Central memory CD8-positive, alpha-beta T cell (primary cell): ENCODE data around the gene FLT1.

Experiments used
- ATAC-seq: fragments of 150-1000 bp; cut with Tn5 transposase; replicated peaks from 2 replicates; pipeline ENCODE4 v1.10.0; 2022; ENCODE audit warnings: mild to moderate bottlenecking, moderate FRiP score, moderate number of reproducible peaks; ENCODE audit not compliant: poor library complexity, severe bottlenecking; ENCODE audit errors: extremely low read depth
- DNase-seq, 2 donors: peaks; one replicate each; pipeline ENCODE4 v3.0.0; 2021; ENCODE audit warnings: low spot score in 2 of 2
- H3K27ac Mint-ChIP-seq: one replicate; pipeline ENCODE4 v1.8.0; 2022; ENCODE audit warnings: low read depth, mild to moderate bottlenecking, moderate library complexity, mixed read lengths
- H3K27me3 Mint-ChIP-seq: one replicate; pipeline ENCODE4 v1.8.0; 2022; ENCODE audit warnings: mixed read lengths
- H3K36me3 Mint-ChIP-seq: one replicate; pipeline ENCODE4 v1.8.0; 2022; ENCODE audit warnings: mild to moderate bottlenecking, moderate library complexity, mixed read lengths; ENCODE audit not compliant: insufficient read depth
- H3K4me1 Mint-ChIP-seq: one replicate; pipeline ENCODE4 v1.8.0; 2022; ENCODE audit warnings: mixed read lengths
- H3K4me3 Mint-ChIP-seq: one replicate; pipeline ENCODE4 v1.8.0; 2022; ENCODE audit warnings: mild to moderate bottlenecking, moderate library complexity, mixed read lengths
- H3K9me3 Mint-ChIP-seq: one replicate; pipeline ENCODE4 v1.8.0; 2022; ENCODE audit warnings: mixed read lengths

FLT1 gene

DNA sequence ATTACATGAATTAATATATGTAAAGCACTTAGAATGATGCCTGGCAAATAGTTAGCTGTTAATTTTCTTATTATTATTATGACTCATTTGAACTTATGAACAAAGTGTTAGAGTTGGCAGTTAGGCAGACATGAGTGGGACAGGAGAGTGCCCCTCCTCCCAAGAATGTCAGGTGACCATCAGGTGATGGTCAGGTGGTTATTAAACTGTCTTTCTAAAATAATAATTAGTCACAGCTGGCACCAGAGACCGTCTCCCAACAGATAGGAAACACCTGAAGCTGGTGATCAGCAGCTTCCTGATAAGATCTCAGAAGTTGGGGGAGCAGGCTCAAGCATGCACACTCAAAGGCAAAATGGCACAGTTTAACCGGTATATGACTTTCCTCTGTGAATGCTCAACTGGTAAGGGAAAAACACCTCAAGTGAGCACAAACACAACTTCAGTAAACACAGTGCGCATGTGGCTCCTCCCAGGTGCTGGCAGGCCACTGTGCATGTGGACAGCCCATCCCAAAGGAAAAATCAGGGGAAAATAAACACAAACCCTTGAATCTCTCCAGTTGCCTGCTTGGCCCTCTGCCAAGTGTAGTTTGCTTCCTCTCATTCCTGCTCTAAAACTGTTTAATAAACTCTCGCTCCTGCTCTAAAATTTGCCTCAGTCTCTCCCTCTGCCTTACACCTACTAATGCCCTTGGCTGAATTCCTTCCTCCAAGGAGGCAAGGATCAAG, 54.0 kb downstream of the FLT1 start:
- no peak for DNase-seq
- H3K9me3 Mint-ChIP-seq: peaks cover 5% of the 10 kb centered on the region
- no peak overlapping the region for H3K27ac Mint-ChIP-seq
- H3K36me3 Mint-ChIP-seq: no peaks in the 10 kb centered on the region
- H3K4me1 Mint-ChIP-seq: no peaks in the 10 kb centered on the region
- no peak for ATAC-seq
- peaks cover 71% of the 10 kb centered on the region for H3K27me3 Mint-ChIP-seq
- H3K4me3 Mint-ChIP-seq: no peak overlapping the region

- no peak for DNase-seq
- H3K9me3 Mint-ChIP-seq: peaks cover 5% of the 10 kb centered on the region
- peaks cover 67% of the 10 kb centered on the region for H3K27me3 Mint-ChIP-seq
- no peak for ATAC-seq
- H3K27ac Mint-ChIP-seq: no peak overlapping the region
- H3K36me3 Mint-ChIP-seq: no peaks in the 10 kb centered on the region
- no peaks in the 10 kb centered on the region for H3K4me1 Mint-ChIP-seq
- no peak overlapping the region for H3K4me3 Mint-ChIP-seq
Measured at GRCh38 chr13:28438598-28439334, 56.2 kb downstream of the FLT1 start.

- Mint-ChIP-seq H3K4me1 (no peaks in the 10 kb centered on the region), H3K27me3 (peaks cover 60% of the 10 kb centered on the region), H3K36me3 (no peaks in the 10 kb centered on the region), H3K27ac (no peak overlapping the region), H3K9me3 (peaks cover 5% of the 10 kb centered on the region), H3K4me3 (no peak overlapping the region)
- no peak for DNase-seq
- ATAC-seq: no peak
Measured at GRCh38 chr13:28438067-28438466, 56.9 kb downstream of the FLT1 start.

DNA sequence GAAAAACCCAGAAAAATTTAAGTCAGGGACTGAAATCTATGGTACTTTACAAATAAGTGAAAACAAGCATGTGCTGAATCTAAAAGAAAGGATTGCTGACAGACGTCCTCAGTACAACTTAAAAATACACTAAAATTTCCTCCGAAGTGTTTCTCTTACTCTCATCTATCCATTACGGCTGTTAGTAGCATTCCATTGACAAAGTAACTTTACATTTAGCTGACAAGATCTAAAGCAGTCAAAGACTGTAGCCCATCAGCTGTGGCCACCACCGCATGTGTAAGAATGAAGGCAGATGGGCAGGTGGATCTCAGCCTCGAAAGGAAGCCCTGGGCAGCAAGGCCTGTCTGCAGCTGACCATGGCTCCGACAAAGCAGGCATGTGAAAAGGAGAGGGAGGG, 59.0 kb downstream of the FLT1 start:
- no peak overlapping the region for H3K27ac Mint-ChIP-seq
- DNase-seq (no peak), ATAC-seq (no peak)
- H3K27me3 Mint-ChIP-seq: peaks cover 44% of the 10 kb centered on the region
- H3K4me3 Mint-ChIP-seq: no peak overlapping the region
- no peaks in the 10 kb centered on the region for H3K9me3 Mint-ChIP-seq
- H3K4me1 Mint-ChIP-seq: no peaks in the 10 kb centered on the region
- H3K36me3 Mint-ChIP-seq: no peaks in the 10 kb centered on the region

- ATAC-seq (no peak), DNase-seq (no peak)
- no peak overlapping the region for H3K4me3 Mint-ChIP-seq
- H3K9me3 Mint-ChIP-seq: no peaks in the 10 kb centered on the region
- H3K4me1 Mint-ChIP-seq: no peaks in the 10 kb centered on the region
- H3K27me3 Mint-ChIP-seq: peaks cover 34% of the 10 kb centered on the region
- H3K27ac Mint-ChIP-seq: no peak overlapping the region
- H3K36me3 Mint-ChIP-seq: no peaks in the 10 kb centered on the region
Measured at GRCh38 chr13:28434926-28435325, 60.0 kb downstream of the FLT1 start.

DNA sequence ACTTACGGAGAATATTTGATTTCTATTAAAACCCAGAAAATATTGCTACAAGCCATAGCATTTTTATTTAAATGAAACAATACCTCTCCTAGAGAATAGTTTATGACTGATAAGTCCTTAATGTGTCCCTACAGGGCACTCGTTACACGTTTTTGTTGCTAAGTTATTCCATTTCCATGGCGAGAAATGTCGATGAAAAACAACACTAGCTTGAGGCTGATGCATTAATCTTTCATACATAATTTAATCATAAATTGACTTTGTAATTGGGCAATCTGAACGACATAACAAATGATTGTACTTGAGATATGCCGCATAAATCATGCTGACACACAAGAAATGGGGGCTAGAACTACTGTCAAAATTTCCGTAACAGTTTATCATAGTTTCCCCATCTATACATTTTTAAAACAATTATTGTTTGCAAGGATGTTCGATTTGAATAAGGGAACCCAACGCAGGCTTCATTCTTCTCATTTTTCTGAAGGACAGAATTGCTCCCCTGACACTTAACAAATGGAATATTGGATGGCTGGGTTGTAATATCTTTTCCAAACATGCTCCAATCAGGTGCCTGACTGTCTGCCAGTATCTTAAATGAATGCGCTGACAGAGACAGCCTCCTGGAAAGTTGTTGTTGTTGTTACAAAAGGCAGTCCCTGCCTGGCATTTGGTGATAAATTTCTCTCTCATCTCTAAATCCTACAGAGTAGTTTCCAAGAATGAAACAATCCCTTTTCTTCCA, 61.9 kb downstream of the FLT1 start:
- no peak overlapping the region for H3K4me3 Mint-ChIP-seq
- DNase-seq (no peak), ATAC-seq (no peak)
- no peak overlapping the region for H3K27ac Mint-ChIP-seq
- no peaks in the 10 kb centered on the region for H3K4me1 Mint-ChIP-seq
- no peaks in the 10 kb centered on the region for H3K9me3 Mint-ChIP-seq
- peaks cover 25% of the 10 kb centered on the region for H3K27me3 Mint-ChIP-seq
- H3K36me3 Mint-ChIP-seq: no peaks in the 10 kb centered on the region

GRCh38 chr13:28429685-28430290, 65.1 kb downstream of the FLT1 start:
- DNase-seq: no peak
- H3K27me3 Mint-ChIP-seq: peaks cover 29% of the 10 kb centered on the region
- no peaks in the 10 kb centered on the region for H3K36me3 Mint-ChIP-seq
- no peaks in the 10 kb centered on the region for H3K4me1 Mint-ChIP-seq
- peaks cover 5% of the 10 kb centered on the region for H3K9me3 Mint-ChIP-seq
- H3K4me3 Mint-ChIP-seq: no peak overlapping the region
- no peak overlapping the region for H3K27ac Mint-ChIP-seq
- ATAC-seq: no peak

DNA sequence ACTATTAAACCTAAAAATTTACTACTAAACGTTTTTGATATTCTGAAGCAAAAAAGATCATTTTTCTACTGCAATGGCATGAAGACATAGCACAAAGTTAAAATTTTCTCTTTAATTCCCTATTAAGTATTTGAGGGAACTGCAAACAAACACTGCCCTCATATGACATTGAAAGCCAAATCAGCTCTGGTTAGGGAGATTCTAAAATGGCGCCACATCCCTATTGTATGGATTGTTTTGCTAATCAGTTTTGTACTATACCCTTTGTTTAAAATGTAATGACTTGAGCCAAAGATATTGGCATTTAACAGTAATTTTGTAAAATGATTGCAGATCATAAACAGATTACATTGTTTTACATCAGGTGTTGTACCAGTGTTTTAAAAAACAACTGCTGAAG, 65.8 kb downstream of the FLT1 start:
- Mint-ChIP-seq H3K36me3 (no peaks in the 10 kb centered on the region), H3K4me1 (no peaks in the 10 kb centered on the region), H3K27ac (no peak overlapping the region), H3K9me3 (peaks cover 5% of the 10 kb centered on the region), H3K27me3 (peaks cover 25% of the 10 kb centered on the region), H3K4me3 (no peak overlapping the region)
- DNase-seq (no peak), ATAC-seq (no peak)

- H3K36me3 Mint-ChIP-seq: no peaks in the 10 kb centered on the region
- ATAC-seq: no peak
- peaks cover 19% of the 10 kb centered on the region for H3K4me1 Mint-ChIP-seq
Measured at GRCh38 chr13:28426381-28426780, 68.5 kb downstream of the FLT1 start.

DNA sequence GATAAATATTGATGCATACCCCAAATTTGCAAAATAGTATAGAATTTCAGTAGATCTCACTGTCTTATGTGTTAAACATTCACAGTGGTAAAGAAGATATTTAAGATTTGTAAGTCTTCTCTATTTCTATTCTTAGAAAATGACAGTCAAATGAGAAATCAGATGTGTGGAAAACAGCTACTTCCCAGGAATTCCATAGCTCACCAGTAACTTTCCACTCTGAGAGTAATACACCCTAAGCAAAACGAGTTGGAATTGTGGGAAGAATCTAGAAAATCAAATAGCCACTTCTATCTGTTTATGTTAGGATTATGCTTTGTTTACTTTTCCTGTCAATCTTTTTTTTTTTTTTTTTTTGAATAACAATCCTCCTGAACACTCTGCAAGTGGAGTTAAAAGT, 69.1 kb downstream of the FLT1 start:
- Mint-ChIP-seq H3K9me3 (peaks cover 5% of the 10 kb centered on the region), H3K36me3 (no peaks in the 10 kb centered on the region), H3K4me3 (no peak overlapping the region), H3K27ac (no peak overlapping the region), H3K27me3 (peaks cover 25% of the 10 kb centered on the region), H3K4me1 (peaks cover 19% of the 10 kb centered on the region)
- DNase-seq: no peak
- ATAC-seq: no peak

More at GRCh38 chr13:28426381-28426780, 68.5 kb downstream of the FLT1 start:
- Mint-ChIP-seq H3K27me3 (peaks cover 25% of the 10 kb centered on the region), H3K4me3 (no peak overlapping the region), H3K9me3 (peaks cover 5% of the 10 kb centered on the region), H3K27ac (no peak overlapping the region)
- no peak for DNase-seq

DNA sequence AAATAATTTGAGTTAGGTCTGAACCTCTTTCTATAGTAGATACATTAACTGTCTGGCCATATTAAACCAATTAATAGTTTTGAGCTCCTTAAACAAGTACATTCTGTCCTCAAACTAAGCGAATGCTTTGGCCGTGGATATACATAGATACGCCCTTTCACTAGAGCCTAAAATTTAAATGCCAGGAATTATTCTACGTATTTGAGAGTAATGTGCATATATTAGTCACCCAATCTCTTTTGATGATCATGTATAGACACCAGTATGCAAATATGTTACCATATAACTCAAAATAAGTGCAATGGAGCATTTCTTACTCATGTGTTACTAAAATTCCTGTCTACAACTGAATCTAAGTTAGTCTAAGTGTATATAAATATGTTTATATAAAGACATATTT, 70.4 kb downstream of the FLT1 start:
- H3K27me3 Mint-ChIP-seq: peaks cover 25% of the 10 kb centered on the region
- H3K4me1 Mint-ChIP-seq: peaks cover 19% of the 10 kb centered on the region
- ATAC-seq: no peak
- H3K27ac Mint-ChIP-seq: no peak overlapping the region
- peaks cover 5% of the 10 kb centered on the region for H3K9me3 Mint-ChIP-seq
- no peak for DNase-seq
- no peak overlapping the region for H3K4me3 Mint-ChIP-seq
- H3K36me3 Mint-ChIP-seq: no peaks in the 10 kb centered on the region

DNA sequence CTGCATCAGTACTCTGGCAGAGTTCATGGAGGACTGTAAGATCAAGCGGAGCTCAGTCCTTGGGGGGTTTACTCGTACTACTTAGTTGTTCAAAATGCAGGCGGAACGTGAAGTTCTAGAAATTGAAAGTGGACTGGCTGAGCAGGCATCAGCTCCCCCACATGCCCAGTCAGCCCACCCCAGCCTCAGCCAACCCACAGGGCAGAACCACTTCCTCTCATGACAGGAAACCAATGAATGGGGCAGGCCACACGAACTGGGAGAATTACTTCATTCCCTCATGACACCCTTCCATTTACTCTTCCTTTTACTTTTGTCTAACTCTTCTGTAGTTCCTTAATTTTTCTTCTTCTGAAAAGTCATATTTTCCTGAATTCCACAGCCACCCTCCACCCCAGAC, 71.9 kb downstream of the FLT1 start:
- no peak overlapping the region for H3K27ac Mint-ChIP-seq
- DNase-seq: no peak
- peak; percentile 52 for ATAC-seq
- no peaks in the 10 kb centered on the region for H3K36me3 Mint-ChIP-seq
- H3K9me3 Mint-ChIP-seq: peaks cover 5% of the 10 kb centered on the region
- peaks cover 19% of the 10 kb centered on the region for H3K4me1 Mint-ChIP-seq
- H3K27me3 Mint-ChIP-seq: peaks cover 32% of the 10 kb centered on the region
- H3K4me3 Mint-ChIP-seq: peak overlapping the region; percentile 54
